ENCODE measurements around the gene RNASE12.
"Not testable (repeated sequence)": the region's sequence is repeated elsewhere in the genome, so short reads cannot be mapped to it uniquely, and the experiment has no call there.

The RNASE12 gene

GRCh38 chr14:20613094-20614037 is 22.2 kb upstream of the RNASE12 start:
- peak; percentile 91 to 98 for DNase-seq

GRCh38 chr14:20612403-20612802 is 21.2 kb upstream of the RNASE12 start:
- DNase-seq, result no peak

- DNase-seq, result no peak
These were observed 20.1 kb upstream of the RNASE12 start for GRCh38 chr14:20611277-20611676.

GRCh38 chr14:20610002-20610765 is 19.0 kb upstream of the RNASE12 start:
- peak; percentile 57 to 82 for DNase-seq

GRCh38 chr14:20609215-20610001 is 18.2 kb upstream of the RNASE12 start:
- DNase-seq, result peak; percentile 78 to 89

- DNase-seq, result peak; percentile 8 to 58
These were observed 17.4 kb upstream of the RNASE12 start for GRCh38 chr14:20608383-20609110.

- no peak for DNase-seq
These were observed 16.4 kb upstream of the RNASE12 start for GRCh38 chr14:20607617-20608016.

GRCh38 chr14:20606902-20607242 is 15.7 kb upstream of the RNASE12 start:
- DNase-seq, result no peak

GRCh38 chr14:20606190-20606901 is 15.2 kb upstream of the RNASE12 start:
- DNase-seq, result peak in 1 of 2 experiments; percentile 70

- DNase-seq, result no peak
These were observed 12.9 kb upstream of the RNASE12 start for GRCh38 chr14:20603813-20604690.

- DNase-seq, result no peak
These were observed 11.4 kb upstream of the RNASE12 start for GRCh38 chr14:20602583-20602982.

- DNase-seq, result no peak
These were observed 10.3 kb upstream of the RNASE12 start for GRCh38 chr14:20601522-20601921.

- DNase-seq, result no peak
These were observed 5.9 kb upstream of the RNASE12 start for GRCh38 chr14:20597108-20597507.

GRCh38 chr14:20595726-20596125 is 4.5 kb upstream of the RNASE12 start:
- DNase-seq, result not testable (repeated sequence)

GRCh38 chr14:20592574-20592973 is 1.4 kb upstream of the RNASE12 start:
- no peak for DNase-seq

- no peak for DNase-seq
These were observed 3.6 kb downstream of the RNASE12 start, which contains the start of gene RNASE11 for GRCh38 chr14:20587489-20588154. TSS of gene RNASE11 (minus strand) at chr14:20588001.

- DNase-seq, result no peak
These were observed 7.3 kb downstream of the RNASE12 start for GRCh38 chr14:20583908-20584307.

- DNase-seq, result no peak
These were observed 8.0 kb downstream of the RNASE12 start for GRCh38 chr14:20583142-20583541.

- DNase-seq, result no peak
These were observed 10.9 kb downstream of the RNASE12 start for GRCh38 chr14:20580242-20580641.
